Neural cell (in vitro differentiated cells): ENCODE measurements around the gene PLA2G4B. TPM values are rescaled to one million over a fixed set of nuclear protein-coding genes. Genes with fewer than 3 reads are reported as not detected.

Experiments used
- H2AFZ ChIP-seq: fragments of 200-600, 300-800 bp; sonication (generic), shearing (Covaris generic); 2 replicates; pipeline ENCODE4 v1.6.0; 2014; ENCODE audit warnings: low read depth, mild to moderate bottlenecking, antibody characterized with exemption, low read length, moderate library complexity
- H3F3A ChIP-seq: fragments of 200-600 bp; shearing (Covaris generic); 2 replicates; pipeline ENCODE4 v1.6.1; 2016; ENCODE audit warnings: mild to moderate bottlenecking, moderate library complexity, mixed read lengths, antibody characterized with exemption, low read length; ENCODE audit not compliant: insufficient read depth, poor library complexity, severe bottlenecking
- H3K27ac ChIP-seq: fragments of 200-600, 300-800 bp; sonication (generic), shearing (Covaris generic); 2 replicates; pipeline ENCODE4 v1.5.1; 2014; ENCODE audit warnings: mild to moderate bottlenecking, low read length, moderate library complexity
- H3K27me3 ChIP-seq: fragments of 300-800, 200-600 bp; sonication (generic), shearing (Covaris generic); 2 replicates; pipeline ENCODE4 v1.6.0; 2014; ENCODE audit warnings: mild to moderate bottlenecking, low read depth, low read length, moderate library complexity; ENCODE audit not compliant: insufficient read depth
- H3K36me3 ChIP-seq: fragments of 300-800, 200-600 bp; sonication (generic), shearing (Covaris generic); 2 replicates; pipeline ENCODE4 v1.5.1; 2014; ENCODE audit warnings: mild to moderate bottlenecking, antibody characterized with exemption, low read length, moderate library complexity; ENCODE audit not compliant: insufficient read depth
- H3K4me2 ChIP-seq: fragments of 300-800, 200-600 bp; sonication (generic), shearing (Covaris generic); 2 replicates; pipeline ENCODE4 v1.6.0; 2014; ENCODE audit warnings: mild to moderate bottlenecking, low read length
- H3K4me3 ChIP-seq: fragments of 300-800, 200-600 bp; sonication (generic), shearing (Covaris generic); 2 replicates; pipeline ENCODE4 v1.5.1; 2014; ENCODE audit warnings: mild to moderate bottlenecking, low read length, moderate library complexity
- H3K79me2 ChIP-seq: fragments of 200-600 bp; shearing (Covaris generic); replicated peaks from 2 replicates; pipeline ENCODE4 v1.6.0; 2014; ENCODE audit warnings: mild to moderate bottlenecking, low read length, moderate library complexity; ENCODE audit not compliant: insufficient read depth
- H3K9ac ChIP-seq: fragments of 300-800, 200-600 bp; sonication (generic), shearing (Covaris generic); 2 replicates; pipeline ENCODE4 v1.6.1; 2016; ENCODE audit warnings: mild to moderate bottlenecking, low read length, mixed read lengths
- H3K9me2 ChIP-seq: fragments of 200-600 bp; shearing (Covaris generic); 2 replicates; pipeline ENCODE4 v1.6.1; 2016; ENCODE audit warnings: mild to moderate bottlenecking, low read length, mixed read lengths; ENCODE audit not compliant: insufficient read depth
- H3K9me3 ChIP-seq: fragments of 200-600, 300-800 bp; sonication (generic), shearing (Covaris generic); 2 replicates; pipeline ENCODE4 v1.6.1; 2016; ENCODE audit warnings: mild to moderate bottlenecking, mixed run types, low read length, moderate library complexity, mixed read lengths
- H4K20me1 ChIP-seq: fragments of 200-600 bp; shearing (Covaris generic); 2 replicates; pipeline ENCODE4 v1.6.1; 2016; ENCODE audit warnings: mild to moderate bottlenecking, mixed run types; ENCODE audit not compliant: insufficient read depth
- EP300 ChIP-seq: fragments of 450-650 bp; conservative IDR thresholded peaks from 2 replicates; pipeline ENCODE4 v1.6.1; 2014; ENCODE audit warnings: antibody characterized with exemption, mild to moderate bottlenecking, moderate library complexity; ENCODE audit not compliant: poor library complexity, severe bottlenecking
- EZH2 ChIP-seq: fragments of 200-600, 300-800 bp; shearing (Covaris generic), sonication (generic); IDR thresholded peaks from 2 replicates; pipeline ENCODE4 v1.6.1; 2014; ENCODE audit warnings: antibody characterized with exemption, low read length, borderline replicate concordance, mild to moderate bottlenecking; ENCODE audit not compliant: insufficient read depth, poor library complexity, severe bottlenecking
- MXI1 ChIP-seq: fragments of 450-650 bp; conservative IDR thresholded peaks from 2 replicates; pipeline ENCODE4 v1.6.1; 2014; ENCODE audit warnings: antibody characterized with exemption, mild to moderate bottlenecking; ENCODE audit not compliant: poor library complexity, severe bottlenecking
- POLR2AphosphoS5 ChIP-seq: IDR thresholded peaks from 2 replicates; pipeline ENCODE4 v1.6.1; 2012
- RAD21 ChIP-seq: fragments of 450-650 bp; conservative IDR thresholded peaks from 2 replicates; pipeline ENCODE4 v1.6.1; 2014; ENCODE audit warnings: antibody characterized with exemption, mild to moderate bottlenecking, moderate library complexity
- SMC3 ChIP-seq: fragments of 450-650 bp; conservative IDR thresholded peaks from 2 replicates; pipeline ENCODE4 v1.6.1; 2014; ENCODE audit warnings: antibody characterized with exemption, mild to moderate bottlenecking, moderate library complexity; ENCODE audit not compliant: poor library complexity
- TAF1 ChIP-seq: IDR thresholded peaks from 2 replicates; pipeline ENCODE4 v1.6.1; 2012; ENCODE audit warnings: low read depth
- polyA plus RNA-seq: library from polyadenylated mRNA; depleted of rRNA; stranded (reverse); fragments of >200 nt; gene quantifications from 2 replicates; pipeline ENCODE4 v1.2.3, GENCODE V29; 2014
- TF ChIP-seq, protein P1 (sequence below): fragments of 450-650 bp; IDR thresholded peaks from 2 replicates; pipeline ENCODE4 v1.5.1; 2014; ENCODE audit warnings: antibody characterized with exemption, mild to moderate bottlenecking, moderate library complexity; ENCODE audit not compliant: poor library complexity, severe bottlenecking
- TF ChIP-seq, protein P2 (sequence below): IDR thresholded peaks from 2 replicates; pipeline ENCODE4 v1.6.1; 2012; ENCODE audit warnings: borderline replicate concordance

Gene PLA2G4B
- polyA plus RNA-seq, 1 donor from 2014 or later: 11.3 TPM

DNA sequence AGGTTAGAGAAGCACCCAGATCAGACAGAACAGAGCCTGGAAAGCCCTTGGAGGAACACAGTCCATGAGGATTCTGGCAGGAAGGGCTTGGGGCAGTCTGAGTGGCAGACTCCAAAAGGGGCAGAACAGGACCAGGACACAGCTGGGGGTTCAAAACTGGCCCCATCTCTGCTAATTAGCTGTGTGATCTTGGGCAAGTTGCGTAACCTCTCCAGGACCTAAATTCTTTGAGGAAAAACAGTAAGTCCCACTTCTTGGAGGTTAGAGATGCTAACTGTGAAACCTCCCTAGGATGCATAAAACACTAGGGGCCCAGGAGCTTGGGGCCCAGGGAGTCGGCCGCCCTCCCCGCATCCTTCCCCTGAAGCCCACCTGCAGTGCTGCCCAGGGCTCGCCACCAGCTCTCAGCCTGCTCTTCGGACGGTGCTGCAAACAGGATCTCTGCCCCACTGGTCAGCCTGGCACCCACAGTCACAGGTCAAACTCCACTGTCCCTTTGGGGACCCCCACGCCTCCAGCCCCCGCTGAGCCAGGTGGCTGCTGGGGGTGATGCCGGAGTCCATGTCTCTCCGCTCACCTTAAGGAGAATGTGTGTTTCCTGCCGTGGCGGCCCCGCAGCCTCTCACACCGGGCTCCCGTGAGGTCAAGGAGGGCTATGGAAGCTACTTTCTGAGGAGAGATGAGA is 12.0 kb downstream of the PLA2G4B start:
- no peaks in the 10 kb centered on the region for H3K9me2 ChIP-seq
- H3K27me3 ChIP-seq: no peaks in the 10 kb centered on the region
- H3K4me2 ChIP-seq: no peak overlapping the region
- no peak overlapping the region for H3K27ac ChIP-seq
- H3K79me2 ChIP-seq: no peaks in the 10 kb centered on the region
- no peaks in the 10 kb centered on the region for H4K20me1 ChIP-seq
- H2AFZ ChIP-seq: no peak overlapping the region
- H3F3A ChIP-seq: no peaks in the 10 kb centered on the region
- H3K9me3 ChIP-seq: no peaks in the 10 kb centered on the region
- no peaks in the 10 kb centered on the region for H3K36me3 ChIP-seq
- no peak overlapping the region for H3K4me3 ChIP-seq
- no peak overlapping the region for H3K9ac ChIP-seq
- TF ChIP-seq, protein P1, sequence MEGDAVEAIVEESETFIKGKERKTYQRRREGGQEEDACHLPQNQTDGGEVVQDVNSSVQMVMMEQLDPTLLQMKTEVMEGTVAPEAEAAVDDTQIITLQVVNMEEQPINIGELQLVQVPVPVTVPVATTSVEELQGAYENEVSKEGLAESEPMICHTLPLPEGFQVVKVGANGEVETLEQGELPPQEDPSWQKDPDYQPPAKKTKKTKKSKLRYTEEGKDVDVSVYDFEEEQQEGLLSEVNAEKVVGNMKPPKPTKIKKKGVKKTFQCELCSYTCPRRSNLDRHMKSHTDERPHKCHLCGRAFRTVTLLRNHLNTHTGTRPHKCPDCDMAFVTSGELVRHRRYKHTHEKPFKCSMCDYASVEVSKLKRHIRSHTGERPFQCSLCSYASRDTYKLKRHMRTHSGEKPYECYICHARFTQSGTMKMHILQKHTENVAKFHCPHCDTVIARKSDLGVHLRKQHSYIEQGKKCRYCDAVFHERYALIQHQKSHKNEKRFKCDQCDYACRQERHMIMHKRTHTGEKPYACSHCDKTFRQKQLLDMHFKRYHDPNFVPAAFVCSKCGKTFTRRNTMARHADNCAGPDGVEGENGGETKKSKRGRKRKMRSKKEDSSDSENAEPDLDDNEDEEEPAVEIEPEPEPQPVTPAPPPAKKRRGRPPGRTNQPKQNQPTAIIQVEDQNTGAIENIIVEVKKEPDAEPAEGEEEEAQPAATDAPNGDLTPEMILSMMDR: no peak
- TF ChIP-seq, protein P2, sequence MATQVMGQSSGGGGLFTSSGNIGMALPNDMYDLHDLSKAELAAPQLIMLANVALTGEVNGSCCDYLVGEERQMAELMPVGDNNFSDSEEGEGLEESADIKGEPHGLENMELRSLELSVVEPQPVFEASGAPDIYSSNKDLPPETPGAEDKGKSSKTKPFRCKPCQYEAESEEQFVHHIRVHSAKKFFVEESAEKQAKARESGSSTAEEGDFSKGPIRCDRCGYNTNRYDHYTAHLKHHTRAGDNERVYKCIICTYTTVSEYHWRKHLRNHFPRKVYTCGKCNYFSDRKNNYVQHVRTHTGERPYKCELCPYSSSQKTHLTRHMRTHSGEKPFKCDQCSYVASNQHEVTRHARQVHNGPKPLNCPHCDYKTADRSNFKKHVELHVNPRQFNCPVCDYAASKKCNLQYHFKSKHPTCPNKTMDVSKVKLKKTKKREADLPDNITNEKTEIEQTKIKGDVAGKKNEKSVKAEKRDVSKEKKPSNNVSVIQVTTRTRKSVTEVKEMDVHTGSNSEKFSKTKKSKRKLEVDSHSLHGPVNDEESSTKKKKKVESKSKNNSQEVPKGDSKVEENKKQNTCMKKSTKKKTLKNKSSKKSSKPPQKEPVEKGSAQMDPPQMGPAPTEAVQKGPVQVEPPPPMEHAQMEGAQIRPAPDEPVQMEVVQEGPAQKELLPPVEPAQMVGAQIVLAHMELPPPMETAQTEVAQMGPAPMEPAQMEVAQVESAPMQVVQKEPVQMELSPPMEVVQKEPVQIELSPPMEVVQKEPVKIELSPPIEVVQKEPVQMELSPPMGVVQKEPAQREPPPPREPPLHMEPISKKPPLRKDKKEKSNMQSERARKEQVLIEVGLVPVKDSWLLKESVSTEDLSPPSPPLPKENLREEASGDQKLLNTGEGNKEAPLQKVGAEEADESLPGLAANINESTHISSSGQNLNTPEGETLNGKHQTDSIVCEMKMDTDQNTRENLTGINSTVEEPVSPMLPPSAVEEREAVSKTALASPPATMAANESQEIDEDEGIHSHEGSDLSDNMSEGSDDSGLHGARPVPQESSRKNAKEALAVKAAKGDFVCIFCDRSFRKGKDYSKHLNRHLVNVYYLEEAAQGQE: no peak
- TF ChIP-seq EP300 (no peak), MXI1 (no peak), POLR2AphosphoS5 (no peak), RAD21 (no peak), SMC3 (no peak), EZH2 (no peak), TAF1 (no peak)

DNA sequence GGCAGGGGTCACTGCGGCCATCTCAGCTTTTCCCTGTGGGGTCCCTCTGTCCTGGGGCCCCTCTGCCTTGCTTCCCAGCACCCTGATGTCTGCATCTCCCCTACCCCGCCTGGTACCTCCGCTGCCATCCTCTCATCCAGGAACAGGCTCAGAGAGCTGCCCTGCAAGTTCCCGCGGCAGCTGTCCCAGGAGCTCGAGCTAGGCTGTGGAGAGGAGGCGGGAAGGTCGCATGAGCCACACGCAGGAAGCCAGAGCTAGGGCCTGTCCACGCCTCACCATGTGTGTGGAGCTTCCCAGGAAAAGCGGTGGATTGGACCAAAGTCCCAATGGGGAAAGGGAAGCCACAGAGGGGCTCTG is 12.5 kb downstream of the PLA2G4B start:
- Histone ChIP-seq H3K9me3 (no peaks in the 10 kb centered on the region), H3F3A (no peaks in the 10 kb centered on the region), H3K4me2 (no peak overlapping the region), H3K36me3 (no peaks in the 10 kb centered on the region), H3K27me3 (no peaks in the 10 kb centered on the region), H3K4me3 (no peak overlapping the region), H3K9ac (no peak overlapping the region), H4K20me1 (no peaks in the 10 kb centered on the region), H3K79me2 (no peaks in the 10 kb centered on the region), H3K9me2 (no peaks in the 10 kb centered on the region), H3K27ac (no peak overlapping the region), H2AFZ (no peak overlapping the region)
- TF ChIP-seq RAD21: no peak
- TF ChIP-seq EZH2: no peak
- TF ChIP-seq SMC3: no peak
- TF ChIP-seq, protein P2: no peak
- TF ChIP-seq, protein P1: no peak
- no peak for TF ChIP-seq TAF1
- no peak for TF ChIP-seq EP300
- no peak for TF ChIP-seq MXI1
- TF ChIP-seq POLR2AphosphoS5: no peak
